PC-9 (cell line): ENCODE results near the gene GRPR.

Source experiments
- CTCF ChIP-seq: fragments of 200-600 bp; sonication (generic); conservative IDR thresholded peaks from 2 replicates; pipeline ENCODE4 v1.6.1; 2017; ENCODE audit warnings: mixed run types, antibody characterized with exemption, mild to moderate bottlenecking, moderate library complexity
- EZH2 ChIP-seq: fragments of 200-600 bp; sonication (generic); IDR thresholded peaks from 2 replicates; pipeline ENCODE4 v1.8.0; 2017; ENCODE audit warnings: antibody characterized with exemption, low read depth

GRCh38 chrX:16100673-16101072, 22.7 kb upstream of the GRPR start:
- no peak for TF ChIP-seq CTCF
- no peak for TF ChIP-seq EZH2
